Transverse colon (tissue), 4 donors: ENCODE data around the gene KRTAP19-4.

ENCODE experiments used
- EP300 ChIP-seq: sonication (generic); formaldehyde crosslinking; IDR thresholded peaks from one replicate; pipeline ENCODE4 v1.6.1; 2017; ENCODE audit warnings: antibody characterized with exemption, low read depth
- POLR2AphosphoS5 ChIP-seq, 3 donors: sonication (generic); formaldehyde crosslinking; IDR thresholded peaks; one replicate each; pipeline ENCODE4 v1.6.1; 2016; ENCODE audit warnings: antibody characterized with exemption in 3 of 3
- TF ChIP-seq, protein P1 (sequence below), 5 experiments: fragments of 200-600 bp in 3 of 5; fragments of 450-650 bp in 2 of 5; sonication (generic) in 3 of 5; IDR thresholded peaks; 1 replicate in 2 of 5; 2 replicates in 3 of 5; pipeline ENCODE4 v1.5.1; 2016 to 2017; ENCODE audit warnings: antibody characterized with exemption in 5 of 5, inconsistent platforms in 3 of 5, mild to moderate bottlenecking in 2 of 5, moderate library complexity in 1 of 5

DNA sequence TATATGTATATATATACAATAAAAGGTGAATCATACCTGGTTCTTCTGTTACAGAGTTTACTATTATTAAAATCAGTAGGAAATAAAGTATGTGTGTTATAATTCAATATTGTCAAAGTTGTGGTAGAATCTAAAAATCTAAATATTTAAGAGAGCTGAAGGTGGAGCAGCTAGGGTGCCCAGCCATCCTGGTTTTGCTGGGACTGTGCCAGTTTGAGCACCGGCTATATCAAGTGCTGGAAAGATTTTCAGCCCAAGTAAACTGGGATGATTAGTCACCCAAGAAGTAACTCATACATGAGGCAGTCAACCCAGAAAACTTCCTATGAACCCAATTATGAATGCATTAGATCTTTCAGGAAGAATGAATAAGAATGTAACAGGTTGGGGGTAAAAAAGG lies 21.9 kb upstream of the KRTAP19-4 start:
- TF ChIP-seq EP300, result no peak
- TF ChIP-seq POLR2AphosphoS5 (IDR thresholded peaks at IDR 0.05), result no peak
- TF ChIP-seq, protein P1, sequence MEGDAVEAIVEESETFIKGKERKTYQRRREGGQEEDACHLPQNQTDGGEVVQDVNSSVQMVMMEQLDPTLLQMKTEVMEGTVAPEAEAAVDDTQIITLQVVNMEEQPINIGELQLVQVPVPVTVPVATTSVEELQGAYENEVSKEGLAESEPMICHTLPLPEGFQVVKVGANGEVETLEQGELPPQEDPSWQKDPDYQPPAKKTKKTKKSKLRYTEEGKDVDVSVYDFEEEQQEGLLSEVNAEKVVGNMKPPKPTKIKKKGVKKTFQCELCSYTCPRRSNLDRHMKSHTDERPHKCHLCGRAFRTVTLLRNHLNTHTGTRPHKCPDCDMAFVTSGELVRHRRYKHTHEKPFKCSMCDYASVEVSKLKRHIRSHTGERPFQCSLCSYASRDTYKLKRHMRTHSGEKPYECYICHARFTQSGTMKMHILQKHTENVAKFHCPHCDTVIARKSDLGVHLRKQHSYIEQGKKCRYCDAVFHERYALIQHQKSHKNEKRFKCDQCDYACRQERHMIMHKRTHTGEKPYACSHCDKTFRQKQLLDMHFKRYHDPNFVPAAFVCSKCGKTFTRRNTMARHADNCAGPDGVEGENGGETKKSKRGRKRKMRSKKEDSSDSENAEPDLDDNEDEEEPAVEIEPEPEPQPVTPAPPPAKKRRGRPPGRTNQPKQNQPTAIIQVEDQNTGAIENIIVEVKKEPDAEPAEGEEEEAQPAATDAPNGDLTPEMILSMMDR (IDR thresholded peaks at IDR 0.05), result no peak
